HCEC 1CT (cell line): ENCODE results near the gene ASIP.
"Not testable (repeated sequence)": the region's sequence is repeated elsewhere in the genome, so short reads cannot be mapped to it uniquely, and the experiment has no call there.

Source experiments
- DNase-seq: peaks from one replicate; pipeline ENCODE4 v3.0.0-alpha.2; 2017

The ASIP gene

GRCh38 chr20:34243377-34243776, 2.2 kb downstream of the ASIP start:
- no peak for DNase-seq

- no peak for DNase-seq
Measured at GRCh38 chr20:34246126-34246626, 5.0 kb downstream of the ASIP start.

GRCh38 chr20:34249291-34249690, 8.1 kb downstream of the ASIP start:
- peak; percentile 81 for DNase-seq

- DNase-seq: no peak
Measured at GRCh38 chr20:34250005-34250404, 8.8 kb downstream of the ASIP start.

GRCh38 chr20:34251619-34252018, 10.4 kb downstream of the ASIP start:
- no peak for DNase-seq

- not testable (repeated sequence) for DNase-seq
Measured at GRCh38 chr20:34252431-34253086, 11.3 kb downstream of the ASIP start.

GRCh38 chr20:34254979-34255378, 13.8 kb downstream of the ASIP start:
- no peak for DNase-seq

GRCh38 chr20:34256629-34257124, 15.5 kb downstream of the ASIP start:
- no peak for DNase-seq

GRCh38 chr20:34260208-34260942, 19.2 kb downstream of the ASIP start:
- DNase-seq: peak; percentile 10

- no peak for DNase-seq
Measured at GRCh38 chr20:34262488-34263288, 21.5 kb downstream of the ASIP start.

- DNase-seq: not testable (repeated sequence)
Measured at GRCh38 chr20:34263468-34263867, 22.2 kb downstream of the ASIP start.

GRCh38 chr20:34264141-34264540, 22.9 kb downstream of the ASIP start:
- DNase-seq: no peak

GRCh38 chr20:34268145-34268544, 26.9 kb downstream of the ASIP start:
- DNase-seq: no peak

GRCh38 chr20:34268851-34269636, 27.8 kb downstream of the ASIP start:
- DNase-seq: no peak

- no peak for DNase-seq
Measured at GRCh38 chr20:34269996-34270627, 28.9 kb downstream of the ASIP start.

GRCh38 chr20:34271956-34272355, 30.7 kb downstream of the ASIP start:
- no peak for DNase-seq

- DNase-seq: no peak
Measured at GRCh38 chr20:34274694-34275093, 33.5 kb downstream of the ASIP start.

GRCh38 chr20:34281177-34281576, 40.0 kb downstream of the ASIP start:
- DNase-seq: no peak

GRCh38 chr20:34282041-34282440, 40.8 kb downstream of the ASIP start:
- no peak for DNase-seq

- DNase-seq: no peak
Measured at GRCh38 chr20:34283844-34284243, 42.6 kb downstream of the ASIP start.

GRCh38 chr20:34285450-34285849, 44.2 kb downstream of the ASIP start:
- no peak for DNase-seq

- not testable (repeated sequence) for DNase-seq
Measured at GRCh38 chr20:34287500-34287899, 46.3 kb downstream of the ASIP start.
